Right lobe of liver (tissue), 6 donors: ENCODE measurements around the gene GABRR1. TPM values are rescaled to one million over a fixed set of nuclear protein-coding genes. Genes with fewer than 3 reads are reported as not detected.
"Not testable (repeated sequence)": the region's sequence is repeated elsewhere in the genome, so short reads cannot be mapped to it uniquely, and the experiment has no call there.

ENCODE experiments used
- ATAC-seq, 4 donors: fragments of 200-7000 bp; cut with Tn5 transposase; one replicate each; pipeline ENCODE4 v1.9.1; 2020; ENCODE audit warnings: mild to moderate bottlenecking in 4 of 4, moderate library complexity in 4 of 4
- DNase-seq, 3 donors: peaks; one replicate each; pipeline ENCODE4 v3.0.0-alpha.2; 2020
- H3K27ac ChIP-seq, 3 donors: fragments of 200-600 bp; one replicate each; pipeline ENCODE4 v1.8.0; 2022
- H3K27me3 ChIP-seq, 2 donors: fragments of 200-600 bp; one replicate each; pipeline ENCODE4 v1.8.0; 2022
- H3K36me3 ChIP-seq, 4 donors: fragments of 200-600 bp; sonication (generic) in 1 of 4; one replicate each; pipeline versions ENCODE4 v1.5.1 to v1.8.0; 2017 to 2022; ENCODE audit warnings: control low read depth in 1 of 4
- H3K4me1 ChIP-seq, 4 donors: fragments of 200-600 bp; sonication (generic) in 1 of 4; one replicate each; pipeline versions ENCODE4 v1.5.1 to v1.8.0; 2017 to 2022; ENCODE audit warnings: control low read depth in 1 of 4
- H3K4me3 ChIP-seq, 3 donors: fragments of 200-600 bp; one replicate each; pipeline ENCODE4 v1.8.0; 2022
- H3K9me3 ChIP-seq, 4 donors: fragments of 200-600 bp; sonication (generic) in 1 of 4; one replicate each; pipeline versions ENCODE4 v1.5.1 to v1.8.0; 2017 to 2022; ENCODE audit warnings: control low read depth in 1 of 4
- POLR2A ChIP-seq: fragments of 450-650 bp; IDR thresholded peaks from one replicate; pipeline ENCODE4 v1.6.1; 2017; ENCODE audit warnings: antibody characterized with exemption, mild to moderate bottlenecking
- WGBS: methylation state at CpG from one replicate; pipeline ENCODE4 v1.1.6; 2018; ENCODE audit warnings: low coverage, low lambda C conversion rate; ENCODE audit not compliant: insufficient coverage; ENCODE audit errors: missing lambda C conversion rate; 5-methylcytosine and 5-hydroxymethylcytosine counted together
- intact Hi-C, 2 donors: fragments of 100-400 bp; cut with DNase I; formaldehyde crosslinking; loops; one replicate each; pipeline versions ENCODE4 v1.11.2 to v1.14.1; 2022
- total RNA-seq, 6 experiments: library from RNA; depleted of rRNA in 2 of 6; stranded (reverse); fragments of >200 nt in 2 of 6; fragmentation: NEBNext Ultra II Directional in 3 of 6; extraction: Animal tissue kit (Norgen Biotek cat#: 25700) in 3 of 6; gene quantifications; one replicate each; pipeline versions ENCODE4 v1.1.0 to v1.2.4, GENCODE V29; 2016 to 2023
- TF ChIP-seq, protein P1 (sequence below), 4 donors: fragments of 200-600 bp in 3 of 4; fragments of 450-650 bp in 1 of 4; IDR thresholded peaks; one replicate each; pipeline versions ENCODE4 v1.5.1 to v1.8.0; 2016 to 2022; ENCODE audit warnings: antibody characterized with exemption in 4 of 4, mild to moderate bottlenecking in 2 of 4
- donor health status: DM: no; HTN: yes; CAD: no.
- donor health status: DM: no; HTN: no; CAD: no.
- donor health status: DM: no; HTN: no; CAD: no.
- donor health status: DM: no; HTN: yes; CAD: no.
- donor health status: DM: no; HTN: yes; CAD: no.

Gene GABRR1
- total RNA-seq, 6 experiments from 2014 or later = not detected

DNA sequence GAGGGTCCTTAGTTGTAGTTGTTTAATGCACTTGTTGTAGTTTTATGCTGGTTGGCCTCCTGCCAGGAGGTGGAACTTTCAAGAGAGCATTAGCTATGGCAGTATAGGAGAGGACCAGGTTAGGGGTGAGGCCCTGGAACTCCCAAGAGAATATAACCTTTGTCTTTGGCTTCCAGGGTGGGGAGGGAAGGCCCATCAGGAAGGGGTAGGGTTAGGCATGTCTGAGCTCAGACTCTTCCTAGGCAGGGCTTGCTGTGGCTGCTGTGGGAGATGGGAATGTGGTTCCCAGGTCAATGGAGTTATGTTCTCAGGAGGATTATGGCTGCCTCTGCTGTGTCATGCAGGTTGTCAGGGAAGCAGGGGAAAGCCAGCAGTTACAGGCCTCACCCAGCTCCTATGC lies 20.0 kb upstream of the GABRR1 start:
- no peaks in the 10 kb centered on the region for H3K36me3 ChIP-seq
- no peak overlapping the region for H3K4me3 ChIP-seq
- no peaks in the 10 kb centered on the region for H3K27me3 ChIP-seq
- H3K4me1 ChIP-seq = no peaks in the 10 kb centered on the region
- intact Hi-C loops = no loop called here
- no peaks in the 10 kb centered on the region for H3K9me3 ChIP-seq
- no peak overlapping the region for H3K27ac ChIP-seq
- TF ChIP-seq, protein P1, sequence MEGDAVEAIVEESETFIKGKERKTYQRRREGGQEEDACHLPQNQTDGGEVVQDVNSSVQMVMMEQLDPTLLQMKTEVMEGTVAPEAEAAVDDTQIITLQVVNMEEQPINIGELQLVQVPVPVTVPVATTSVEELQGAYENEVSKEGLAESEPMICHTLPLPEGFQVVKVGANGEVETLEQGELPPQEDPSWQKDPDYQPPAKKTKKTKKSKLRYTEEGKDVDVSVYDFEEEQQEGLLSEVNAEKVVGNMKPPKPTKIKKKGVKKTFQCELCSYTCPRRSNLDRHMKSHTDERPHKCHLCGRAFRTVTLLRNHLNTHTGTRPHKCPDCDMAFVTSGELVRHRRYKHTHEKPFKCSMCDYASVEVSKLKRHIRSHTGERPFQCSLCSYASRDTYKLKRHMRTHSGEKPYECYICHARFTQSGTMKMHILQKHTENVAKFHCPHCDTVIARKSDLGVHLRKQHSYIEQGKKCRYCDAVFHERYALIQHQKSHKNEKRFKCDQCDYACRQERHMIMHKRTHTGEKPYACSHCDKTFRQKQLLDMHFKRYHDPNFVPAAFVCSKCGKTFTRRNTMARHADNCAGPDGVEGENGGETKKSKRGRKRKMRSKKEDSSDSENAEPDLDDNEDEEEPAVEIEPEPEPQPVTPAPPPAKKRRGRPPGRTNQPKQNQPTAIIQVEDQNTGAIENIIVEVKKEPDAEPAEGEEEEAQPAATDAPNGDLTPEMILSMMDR (IDR thresholded peaks at IDR 0.05) = no peak
- DNase-seq (no peak), ATAC-seq (no peak)

DNA sequence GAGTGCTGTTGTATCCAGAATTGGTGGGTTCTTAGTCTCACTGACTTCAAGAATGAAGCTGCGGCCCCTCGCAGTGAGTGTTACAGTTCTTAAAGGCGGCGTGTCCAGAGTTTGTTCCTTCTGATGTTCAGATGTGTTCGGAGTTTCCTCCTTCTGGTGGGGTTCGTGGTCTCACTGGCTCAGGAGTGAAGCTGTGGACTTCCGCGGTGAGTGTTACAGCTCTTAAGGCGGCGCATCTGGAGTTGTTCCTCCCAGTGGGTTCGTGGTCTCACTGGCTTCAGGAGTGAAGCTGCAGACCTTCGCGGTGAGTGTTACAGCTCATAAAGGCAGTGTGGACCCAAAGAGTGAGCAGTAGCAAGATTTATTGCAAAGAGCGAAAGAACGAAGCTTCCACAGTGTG lies 16.4 kb upstream of the GABRR1 start:
- H3K4me3 ChIP-seq, H3K27me3 ChIP-seq, H3K9me3 ChIP-seq, intact Hi-C loops, H3K27ac ChIP-seq, ATAC-seq, H3K36me3 ChIP-seq, DNase-seq, H3K4me1 ChIP-seq: not testable (repeated sequence)
- 78% methylated on average over 14 of the region's 15 CpGs for WGBS

DNA sequence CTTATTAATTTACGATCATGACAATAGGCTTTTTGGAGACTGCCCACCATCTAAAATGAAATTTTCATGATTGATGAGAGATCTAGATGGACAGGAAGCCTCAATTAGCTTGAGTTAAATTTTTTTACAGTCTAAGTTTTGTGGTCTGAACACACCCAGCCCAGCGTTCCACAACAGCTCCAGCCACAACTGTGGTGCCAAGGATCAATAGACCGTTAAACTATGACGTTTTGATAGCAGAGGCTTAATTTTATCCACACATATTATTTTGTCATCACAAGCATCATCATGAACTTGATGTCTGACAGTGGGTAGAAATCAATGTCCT lies 5.5 kb upstream of the GABRR1 start:
- no peak for DNase-seq
- ATAC-seq = no peak
- Histone ChIP-seq H3K9me3 (no peaks in the 10 kb centered on the region), H3K4me3 (no peak overlapping the region), H3K36me3 (no peaks in the 10 kb centered on the region), H3K27me3 (no peaks in the 10 kb centered on the region), H3K27ac (no peak overlapping the region), H3K4me1 (no peaks in the 10 kb centered on the region)
- no peak for TF ChIP-seq POLR2A
- TF ChIP-seq, protein P1 (IDR thresholded peaks at IDR 0.05) = no peak
- WGBS = 71% methylated on average over 4 of the region's 4 CpGs
- intact Hi-C loops = no loop called here

DNA sequence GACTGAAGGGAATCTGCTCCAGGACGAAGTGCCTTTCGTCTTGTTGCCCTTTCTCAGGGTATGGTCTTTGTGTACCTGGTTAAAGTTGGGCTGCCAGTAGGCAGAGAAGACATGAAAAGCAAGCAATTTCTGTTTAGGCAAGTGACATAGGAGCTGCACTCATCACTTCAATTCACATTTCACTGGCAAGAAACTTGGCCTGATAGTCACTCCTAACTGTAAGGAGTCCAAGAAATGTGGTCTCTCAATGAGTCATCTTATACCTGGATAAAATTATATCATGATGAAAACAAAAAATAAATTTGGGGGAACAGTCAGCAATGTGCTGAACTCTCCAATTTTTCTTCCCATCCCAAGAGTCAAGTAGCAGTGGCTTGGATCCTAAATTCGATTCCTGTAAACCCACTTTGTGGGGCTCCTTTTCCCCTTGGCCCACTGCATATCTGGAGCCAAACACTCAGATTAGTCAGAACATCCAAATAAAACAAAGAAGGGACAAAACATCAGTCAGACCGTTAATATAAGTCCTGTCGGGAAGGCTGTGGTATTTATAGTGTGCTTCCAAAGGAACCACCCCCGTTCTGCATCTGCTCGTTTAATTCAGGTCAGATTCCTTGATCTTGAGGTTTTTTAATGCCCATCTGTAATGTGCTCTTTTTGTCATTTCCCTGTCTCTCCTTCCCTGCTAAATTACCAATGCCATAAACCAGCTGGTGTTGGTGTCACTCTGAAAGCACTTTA lies 5.0 kb upstream of the GABRR1 start:
- ATAC-seq (no peak), DNase-seq (no peak)
- H3K27ac ChIP-seq = no peak overlapping the region
- 60% methylated on average over 6 of the region's 7 CpGs for WGBS
- H3K9me3 ChIP-seq = no peaks in the 10 kb centered on the region
- H3K36me3 ChIP-seq = no peaks in the 10 kb centered on the region
- no peaks in the 10 kb centered on the region for H3K4me1 ChIP-seq
- H3K4me3 ChIP-seq = no peak overlapping the region
- intact Hi-C loops = no loop called here
- no peaks in the 10 kb centered on the region for H3K27me3 ChIP-seq
- no peak for TF ChIP-seq POLR2A
- TF ChIP-seq, protein P1 (IDR thresholded peaks at IDR 0.05) = no peak

DNA sequence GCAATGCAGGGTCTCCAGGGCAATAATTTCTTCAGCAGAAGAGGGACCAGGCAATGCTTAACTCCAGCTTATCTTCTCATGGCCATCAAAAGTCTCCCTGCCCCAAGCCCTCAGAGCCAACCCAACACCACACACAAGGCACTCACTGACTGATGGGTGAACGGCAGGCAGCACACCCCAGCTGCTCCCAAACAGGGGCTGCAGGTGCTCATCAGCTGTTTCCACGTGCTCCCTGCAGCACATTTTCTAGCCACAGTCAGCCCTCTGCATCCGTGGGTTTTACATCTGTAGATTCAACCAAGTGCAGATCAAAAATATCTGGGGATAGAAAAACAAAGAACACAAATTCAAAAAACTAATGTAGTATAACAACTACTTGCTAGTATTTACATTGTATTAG lies 4.0 kb upstream of the GABRR1 start:
- 66% methylated on average over 3 of the region's 3 CpGs for WGBS
- no peaks in the 10 kb centered on the region for H3K9me3 ChIP-seq
- ATAC-seq (no peak), DNase-seq (no peak)
- intact Hi-C loops = no loop called here
- H3K27ac ChIP-seq = no peak overlapping the region
- TF ChIP-seq POLR2A = no peak
- TF ChIP-seq, protein P1 (IDR thresholded peaks at IDR 0.05) = no peak
- H3K36me3 ChIP-seq = no peaks in the 10 kb centered on the region
- H3K4me3 ChIP-seq = no peak overlapping the region
- H3K4me1 ChIP-seq = no peaks in the 10 kb centered on the region
- no peaks in the 10 kb centered on the region for H3K27me3 ChIP-seq
